Mucosa of gallbladder (tissue), 1 donor: ENCODE results near the gene EIF4H. TPM values are rescaled to one million over a fixed set of nuclear protein-coding genes. Genes with fewer than 3 reads are reported as not detected.
"Not testable (repeated sequence)": the region's sequence is repeated elsewhere in the genome, so short reads cannot be mapped to it uniquely, and the experiment has no call there.

ENCODE experiments used
- DNase-seq: peaks from one replicate; pipeline ENCODE4 v3.0.0-alpha.2; 2020; ENCODE audit warnings: low spot score
- total RNA-seq: library from RNA; stranded (reverse); gene quantifications from one replicate; pipeline ENCODE4 v1.2.1, GENCODE V29; 2021
- donor health status: DM: no; HTN: no; CAD: no.

Gene EIF4H
- total RNA-seq, 1 donor from 2014 or later, result 210 TPM

DNA sequence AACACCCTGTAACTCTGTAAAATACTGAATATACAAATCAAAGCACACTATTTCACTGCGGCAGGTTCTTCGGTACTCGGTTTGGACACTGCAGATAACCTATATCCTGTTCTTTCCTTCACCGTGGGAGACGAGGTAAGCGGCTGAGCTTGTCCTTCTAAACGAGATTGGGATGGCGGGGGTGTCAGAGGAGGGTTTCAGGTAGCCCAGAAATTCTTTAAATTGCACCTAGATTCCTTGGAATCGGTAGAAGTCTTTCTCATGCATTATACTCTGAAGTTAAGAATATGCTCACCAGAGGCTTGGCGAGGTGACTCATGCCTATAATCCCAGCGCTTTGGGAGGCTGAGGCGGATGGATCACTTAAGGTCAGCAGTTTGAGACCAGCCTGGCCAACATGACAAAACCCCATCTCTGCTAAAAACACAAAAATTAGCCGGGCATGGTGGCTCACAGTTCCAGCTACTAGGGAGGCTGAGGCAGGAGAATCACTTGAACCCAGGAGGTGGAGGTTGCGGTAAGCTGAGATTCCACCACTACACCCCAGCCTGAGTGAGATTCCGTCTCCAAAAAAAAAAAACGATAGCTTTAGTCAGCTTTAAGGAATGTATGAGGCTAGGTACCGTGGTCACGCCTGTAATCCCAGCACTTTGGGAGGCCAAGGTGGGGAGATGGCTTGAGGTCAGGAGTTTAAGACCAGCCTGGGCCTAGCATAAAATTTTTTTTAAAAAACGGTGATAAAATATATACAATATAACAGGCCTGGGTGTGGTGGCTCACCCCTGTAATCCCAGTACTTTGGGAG is 25.6 kb downstream of the EIF4H start:
- DNase-seq, result no peak

DNA sequence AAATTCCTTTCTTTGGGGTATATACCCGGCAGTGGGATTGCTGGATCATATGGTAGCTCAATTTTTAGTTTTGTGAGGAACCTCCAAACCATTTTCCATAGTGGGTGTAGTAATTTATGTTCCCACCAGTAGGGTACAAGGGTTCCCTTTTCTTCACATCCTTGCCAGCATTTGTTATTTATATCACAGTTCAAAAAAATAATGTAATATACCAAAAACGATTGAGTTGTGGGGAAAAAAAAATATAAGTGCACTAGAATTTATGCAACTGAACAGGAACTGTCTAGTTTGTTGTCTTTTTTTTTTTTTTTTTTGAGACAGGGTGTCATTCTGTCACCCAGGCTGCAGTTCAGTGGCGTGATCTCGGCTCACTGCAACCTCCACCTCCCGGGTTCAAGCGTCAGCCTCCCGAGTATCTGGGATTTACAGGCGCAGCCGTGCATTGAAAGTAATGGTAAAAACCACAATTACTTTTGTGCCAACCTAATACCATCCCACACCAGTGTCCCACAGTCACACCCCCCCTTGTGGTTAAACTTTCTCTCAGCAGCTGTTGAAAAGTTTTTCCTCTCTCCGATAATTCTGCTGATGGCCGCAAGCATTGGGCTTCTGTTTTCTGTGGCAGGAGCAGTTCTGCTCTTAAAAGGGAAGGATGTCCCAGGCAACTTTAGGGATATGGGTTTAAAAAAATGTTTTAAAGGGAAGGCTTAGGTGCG is 28.8 kb downstream of the EIF4H start:
- peak; percentile 38 for DNase-seq

DNA sequence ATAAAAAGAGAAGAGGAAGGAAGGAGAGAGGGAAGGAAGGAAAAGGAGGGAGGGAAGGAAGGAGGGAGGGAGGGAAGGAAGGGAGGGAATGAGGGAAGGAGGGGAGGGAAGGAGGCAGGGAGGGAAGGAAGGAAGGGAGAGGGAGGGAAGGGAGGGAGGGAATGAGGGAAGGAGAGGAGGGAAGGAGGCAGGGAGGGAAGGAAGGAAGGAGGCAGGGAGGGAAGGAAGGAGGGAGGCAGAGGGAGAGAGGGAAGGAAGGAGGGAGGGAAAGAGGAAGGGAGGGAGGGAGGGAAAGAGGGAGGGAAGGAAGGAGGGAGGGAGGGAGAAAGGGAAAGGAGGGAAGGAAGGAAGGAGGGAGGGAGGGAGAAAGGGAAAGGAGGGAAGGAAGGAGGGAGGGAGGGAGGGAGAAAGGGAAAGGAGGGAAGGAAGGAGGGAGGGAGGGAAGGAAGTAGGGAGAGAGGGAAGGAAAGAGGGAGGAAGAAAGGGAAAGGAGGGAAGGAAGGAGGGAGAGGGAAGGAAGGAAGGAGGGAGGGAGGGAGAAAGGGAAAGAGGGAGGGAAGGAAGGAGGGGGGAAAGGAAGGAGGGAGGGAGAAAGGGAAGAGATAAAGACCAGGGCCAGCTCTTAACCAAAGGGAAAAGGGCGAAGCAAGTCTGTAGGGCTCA is 29.9 kb downstream of the EIF4H start:
- no peak for DNase-seq

DNA sequence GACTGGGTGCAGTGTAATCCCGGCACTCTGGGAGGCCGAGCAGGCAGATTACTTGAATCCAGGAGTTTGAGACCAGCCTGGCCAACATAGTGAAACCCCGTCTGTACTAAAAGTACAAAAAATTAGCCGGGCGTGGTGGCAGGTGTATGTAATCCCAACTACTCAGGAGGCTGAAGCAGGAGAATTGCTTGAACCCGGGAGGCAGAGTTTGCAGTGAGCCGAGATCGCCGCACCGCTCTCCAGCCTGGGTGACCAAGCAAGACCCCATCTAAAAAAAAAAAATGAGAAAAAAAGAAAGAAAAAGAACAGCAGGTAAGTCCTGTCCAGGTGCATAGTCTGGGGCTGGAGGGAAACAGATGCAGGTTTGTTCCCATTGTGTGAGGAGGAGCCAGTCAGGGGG is 31.9 kb downstream of the EIF4H start:
- DNase-seq, result not testable (repeated sequence)

DNA sequence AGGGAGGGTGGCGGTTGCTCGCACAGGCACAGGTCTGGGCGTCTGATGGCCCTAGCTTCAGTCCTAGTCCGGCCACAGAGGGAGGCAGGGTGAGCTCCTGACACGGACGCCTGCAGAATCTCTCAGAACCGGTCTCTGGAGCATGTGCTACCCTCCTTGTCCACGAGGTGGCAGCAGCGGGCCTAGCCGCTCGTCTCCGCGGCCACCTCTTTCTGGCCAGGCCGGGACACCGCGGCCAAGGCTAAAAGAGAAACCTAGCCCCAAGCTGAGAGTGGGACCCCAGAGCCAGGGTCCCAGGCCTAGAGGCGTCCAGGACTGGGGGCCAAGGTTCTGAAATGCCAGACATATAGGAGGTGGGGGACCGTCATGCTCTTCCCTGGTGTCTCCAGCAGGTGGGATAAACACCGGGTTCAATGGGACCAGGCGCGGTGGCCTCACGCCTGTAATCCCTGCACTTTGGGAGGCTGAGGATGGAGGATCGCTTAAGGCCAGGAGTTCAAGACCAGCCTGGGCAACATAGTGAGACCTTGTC is 32.5 kb downstream of the EIF4H start:
- peak; percentile 92 for DNase-seq

- no peak for DNase-seq
Measured at GRCh38 chr7:74207586-74207985, 33.4 kb downstream of the EIF4H start.

DNA sequence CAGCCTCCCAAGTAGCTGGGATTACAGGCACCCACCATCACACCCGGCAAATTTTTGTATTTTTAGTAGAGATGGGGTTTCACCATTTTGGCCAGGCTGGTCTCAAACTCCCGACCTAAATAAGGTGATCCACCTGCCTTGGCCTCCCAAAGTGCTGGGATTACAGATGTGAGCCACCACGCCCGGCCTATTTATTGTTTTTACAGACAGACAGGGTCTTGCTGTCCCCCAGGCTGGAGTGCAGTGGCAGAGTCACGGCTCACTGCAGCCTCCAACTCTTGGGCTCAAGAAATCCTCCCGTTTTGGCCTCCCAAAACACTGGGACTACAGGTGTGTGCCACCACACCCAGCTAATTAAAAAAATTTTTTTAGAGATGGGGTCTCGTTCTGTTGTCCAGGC is 34.1 kb downstream of the EIF4H start:
- not testable (repeated sequence) for DNase-seq

- no peak for DNase-seq
Measured at GRCh38 chr7:74212661-74213060, 38.5 kb downstream of the EIF4H start.

- no peak for DNase-seq
Measured at GRCh38 chr7:74214816-74215630, 40.9 kb downstream of the EIF4H start.

GRCh38 chr7:74215921-74216320 is 41.8 kb downstream of the EIF4H start:
- DNase-seq, result no peak

DNA sequence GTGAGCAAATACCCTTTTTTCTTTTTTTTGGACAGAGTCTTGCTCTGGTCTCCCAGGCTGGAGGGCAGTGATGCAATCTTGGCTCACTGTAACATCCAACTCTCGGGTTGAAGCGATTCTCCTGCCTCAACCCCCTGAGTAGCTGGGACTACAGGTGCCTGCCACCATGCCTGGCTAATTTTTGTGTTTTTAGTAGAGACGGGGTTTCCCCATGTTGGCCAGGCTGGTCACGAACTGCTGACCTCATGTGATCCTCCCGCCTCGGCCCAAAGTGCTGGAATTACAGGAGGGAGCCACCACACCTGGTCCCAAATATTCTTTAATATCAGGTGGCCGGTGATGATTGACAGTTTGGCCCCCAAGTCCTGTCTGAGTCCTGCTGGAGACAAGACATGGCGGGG is 42.2 kb downstream of the EIF4H start:
- DNase-seq, result no peak

GRCh38 chr7:74217455-74218342 is 43.5 kb downstream of the EIF4H start:
- no peak for DNase-seq

DNA sequence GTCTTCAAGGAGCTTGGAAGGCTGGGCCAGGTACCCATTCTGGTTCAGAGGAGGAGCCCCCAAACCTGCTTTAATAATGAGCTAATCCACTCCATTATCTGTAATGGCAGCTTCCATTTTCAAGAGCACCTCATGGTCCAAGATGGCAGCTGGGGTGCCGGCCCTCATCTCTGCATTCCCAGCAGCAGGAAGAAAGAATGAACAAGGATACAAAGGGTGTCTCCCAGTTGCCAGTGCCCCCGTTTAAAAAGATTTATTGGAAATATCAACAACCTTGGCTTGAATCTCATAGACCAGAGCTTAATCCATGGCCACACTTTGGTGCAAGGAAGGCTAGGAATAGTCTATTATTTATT is 44.2 kb downstream of the EIF4H start:
- no peak for DNase-seq

DNA sequence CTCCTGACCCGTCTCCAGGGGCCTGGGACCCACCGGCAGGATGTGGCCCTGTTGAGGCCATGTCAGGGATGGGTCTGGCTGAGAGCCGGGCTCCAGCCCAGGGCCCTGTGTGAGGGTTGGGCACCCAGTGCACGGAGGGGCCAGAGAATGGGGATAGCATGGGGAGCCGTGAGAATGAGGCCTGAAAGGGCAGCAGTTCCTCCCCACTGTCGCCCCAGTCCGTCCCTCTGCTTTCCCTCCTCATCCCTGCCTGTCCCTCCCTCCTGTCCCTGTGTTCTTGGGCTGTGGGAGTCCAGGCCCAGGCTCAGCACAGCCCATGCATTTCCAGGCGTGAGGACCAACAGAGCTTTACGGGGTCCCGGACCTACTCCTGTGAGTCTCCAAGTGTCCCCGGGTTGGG is 45.3 kb downstream of the EIF4H start:
- no peak for DNase-seq

DNA sequence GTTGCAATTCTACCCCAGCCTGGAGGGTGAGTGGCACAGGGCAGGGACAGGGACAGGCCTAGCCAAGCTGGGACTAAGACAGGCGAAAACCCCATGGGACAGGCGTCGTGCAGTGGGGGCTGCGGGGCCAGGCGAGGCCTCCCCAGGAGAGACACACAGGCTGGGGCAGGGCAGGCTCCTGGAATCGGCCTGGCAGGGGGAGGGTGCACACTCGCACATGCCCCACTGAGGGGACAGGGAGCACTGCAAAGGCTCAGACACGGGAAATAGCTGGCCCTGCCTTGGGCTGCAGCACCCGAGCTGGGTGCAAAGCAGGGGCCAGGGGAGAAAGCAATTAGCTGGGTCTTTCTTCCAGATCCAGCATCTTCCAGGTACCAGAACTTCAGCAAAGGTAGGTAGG is 46.1 kb downstream of the EIF4H start:
- no peak for DNase-seq

DNA sequence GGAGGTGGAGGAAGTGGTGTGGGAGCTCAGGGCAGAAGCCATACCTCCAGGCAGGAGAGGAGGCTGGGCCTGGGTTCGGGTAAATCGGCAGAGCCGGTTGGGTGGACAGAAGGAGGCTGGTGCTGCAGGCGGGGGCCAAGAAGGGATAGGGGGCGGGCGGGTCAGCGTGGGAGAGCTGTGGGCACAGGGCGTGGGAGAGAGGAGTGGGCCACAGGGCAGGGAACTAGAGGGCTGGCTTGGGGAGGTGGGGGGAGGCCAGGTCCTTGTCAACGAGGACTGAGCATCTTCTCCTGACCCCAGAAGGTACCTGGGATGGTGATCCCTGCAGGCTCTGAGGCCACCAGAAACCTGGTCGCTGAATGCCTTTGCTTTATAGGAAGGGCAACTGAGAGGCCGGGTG is 47.6 kb downstream of the EIF4H start:
- DNase-seq, result no peak

DNA sequence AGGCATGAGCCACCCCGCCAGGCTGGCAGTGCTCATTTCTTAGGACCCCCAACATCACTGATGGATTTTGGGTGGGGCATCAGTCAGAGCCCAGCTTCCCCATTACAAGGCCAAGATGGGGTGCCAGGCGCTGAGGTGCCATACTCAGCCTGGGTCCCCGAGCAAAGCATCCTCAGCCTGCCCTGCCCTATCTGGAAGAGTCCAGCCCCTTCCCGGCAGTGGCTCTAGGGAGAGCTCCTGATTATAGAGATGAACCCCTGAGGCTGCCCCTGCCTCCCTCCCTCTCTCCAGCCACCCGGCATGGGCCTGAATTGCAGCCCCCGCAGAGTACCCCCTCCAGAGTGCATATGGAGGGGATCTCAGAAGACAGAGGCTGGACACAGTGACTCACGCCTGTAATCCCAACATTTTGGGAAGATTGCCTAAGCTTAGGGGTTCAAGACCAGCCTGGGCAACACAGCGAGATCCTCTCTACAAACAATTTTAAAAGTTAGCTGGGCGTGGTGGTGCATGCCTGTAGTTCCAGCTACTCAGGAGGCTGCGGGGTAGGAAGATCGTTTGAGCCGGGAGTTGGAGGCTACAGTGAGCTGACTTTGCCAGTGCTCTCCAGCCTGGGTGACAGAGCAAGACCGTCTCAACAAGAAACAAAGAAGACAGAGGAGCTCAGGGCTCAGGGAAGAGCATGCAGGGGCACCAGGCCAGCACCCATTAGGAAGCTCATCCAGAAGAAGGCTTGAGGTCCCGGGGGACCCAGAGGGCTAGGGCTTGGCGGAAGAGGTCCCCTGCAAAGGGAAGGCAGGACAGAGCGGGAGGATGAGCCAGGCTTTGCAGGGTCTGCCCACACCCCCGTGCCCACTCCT is 48.9 kb downstream of the EIF4H start:
- DNase-seq, result no peak

GRCh38 chr7:74223711-74224510 is 49.8 kb downstream of the EIF4H start:
- DNase-seq, result no peak

- no peak for DNase-seq
Measured at GRCh38 chr7:74224511-74224832, 50.3 kb downstream of the EIF4H start.
